DMS114 treated with DMSO at 0.1 percent for 48 hours (cell line): ENCODE results near the gene UBE2D1.
A peak's percentile ranks its signal among the peaks of the same experiment; 100 is the strongest.
"Not testable (repeated sequence)": the region's sequence is repeated elsewhere in the genome, so short reads cannot be mapped to it uniquely, and the experiment has no call there.

Experiments
- DNase-seq: peaks from one replicate; lab custom pipeline; 2025; ENCODE audit not compliant: unreplicated experiment; lab: John Stamatoyannopoulos, UW

UBE2D1 gene

DNA sequence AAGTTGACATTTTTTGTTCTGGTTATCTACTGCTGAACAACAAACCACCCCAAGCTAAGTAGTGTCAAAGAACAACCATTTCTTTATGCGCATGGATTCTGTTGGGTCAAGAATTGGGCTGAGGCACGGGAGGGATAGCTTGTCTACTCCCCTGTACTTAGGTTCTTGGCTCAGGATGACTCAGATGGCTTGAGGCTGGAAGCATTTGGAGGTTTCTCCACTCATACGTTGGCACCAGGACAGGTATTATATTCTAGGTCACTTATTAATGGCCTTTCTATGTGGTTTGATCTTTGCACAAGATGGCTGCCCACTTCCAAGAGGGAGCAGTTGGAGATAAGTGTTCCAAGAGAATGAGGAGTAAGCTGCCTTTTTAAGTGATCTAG lies 38.6 kb downstream of the UBE2D1 start:
- DNase-seq, result no peak

- no peak for DNase-seq
Measured at GRCh38 chr10:58382489-58382995, 47.7 kb downstream of the UBE2D1 start.

GRCh38 chr10:58384095-58384494 lies 49.3 kb downstream of the UBE2D1 start:
- no peak for DNase-seq

DNA sequence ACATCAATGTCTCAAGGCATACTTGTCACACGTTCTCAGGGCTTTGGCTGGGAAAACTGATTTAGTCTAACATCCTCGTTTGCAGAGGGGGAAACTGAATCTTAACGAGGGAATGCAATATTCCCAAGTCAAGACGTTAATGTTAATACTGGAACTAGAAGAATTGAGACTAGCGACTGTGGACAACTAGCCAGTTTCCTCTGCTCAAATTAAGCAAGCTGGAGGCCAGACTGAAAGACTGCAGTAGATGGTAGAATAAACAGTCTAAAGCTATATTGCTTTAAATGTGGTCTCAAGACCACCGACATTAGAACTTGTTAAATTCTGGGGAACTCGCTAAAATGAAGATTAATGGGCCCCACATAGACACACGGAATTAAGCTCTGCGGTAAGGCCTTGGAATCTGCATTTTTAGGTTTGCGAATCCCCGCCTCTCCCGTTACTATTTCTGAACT lies 49.8 kb downstream of the UBE2D1 start:
- no peak for DNase-seq

- peak; percentile 84 for DNase-seq
Measured at GRCh38 chr10:58384999-58385783, 50.4 kb downstream of the UBE2D1 start, which contains the start of gene TFAM. TSS of gene TFAM (plus strand) at chr10:58385410. CDS start at chr10:58385548, 138 bp downstream.

- DNase-seq, result no peak
Measured at GRCh38 chr10:58385784-58386112, 50.9 kb downstream of the UBE2D1 start.

- no peak for DNase-seq
Measured at GRCh38 chr10:58389024-58389423, 54.2 kb downstream of the UBE2D1 start.

DNA sequence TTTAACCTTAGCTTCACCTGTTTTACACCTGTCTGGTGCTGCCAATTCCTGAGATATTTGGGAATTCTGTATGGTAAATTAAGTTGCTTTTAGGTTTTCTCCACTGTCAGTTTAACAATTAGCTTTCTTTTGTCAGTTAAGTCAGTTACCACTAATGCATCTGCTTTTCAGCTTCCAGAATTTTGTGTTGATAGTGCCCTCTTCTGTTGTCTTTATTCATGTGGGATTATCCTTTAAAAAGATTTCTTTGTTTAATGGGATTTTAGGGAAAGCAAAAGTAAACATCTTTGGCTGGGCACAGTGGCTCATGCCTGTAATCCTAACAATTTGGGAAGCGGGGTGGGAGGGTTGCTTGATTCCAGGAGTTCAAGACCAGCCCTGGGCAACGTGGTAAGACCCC lies 58.5 kb downstream of the UBE2D1 start:
- no peak for DNase-seq

GRCh38 chr10:58394471-58394870 lies 59.7 kb downstream of the UBE2D1 start:
- DNase-seq, result no peak

GRCh38 chr10:58396057-58396456 lies 61.3 kb downstream of the UBE2D1 start:
- no peak for DNase-seq

GRCh38 chr10:58397830-58398229 lies 63.0 kb downstream of the UBE2D1 start:
- DNase-seq, result no peak

DNA sequence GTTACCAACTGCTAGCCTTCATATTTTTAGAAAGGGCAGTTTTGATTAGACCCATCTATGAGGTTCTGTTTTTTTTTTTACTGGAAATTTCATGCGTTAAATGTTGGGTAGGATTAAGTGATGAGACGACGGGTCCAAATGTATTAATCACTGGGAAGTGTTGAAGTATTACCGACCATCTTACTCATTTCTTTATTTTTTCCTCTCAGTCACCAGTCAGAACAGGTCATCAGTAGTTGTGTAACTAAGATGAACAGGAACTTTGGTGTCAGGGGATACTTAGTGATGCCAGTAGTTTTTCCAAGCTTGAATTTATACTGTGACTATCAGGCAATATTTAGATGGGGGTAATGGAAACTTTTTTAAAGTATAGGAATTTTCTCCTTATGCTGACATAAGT lies 64.6 kb downstream of the UBE2D1 start:
- no peak for DNase-seq

- no peak for DNase-seq
Measured at GRCh38 chr10:58400609-58401008, 65.8 kb downstream of the UBE2D1 start.

DNA sequence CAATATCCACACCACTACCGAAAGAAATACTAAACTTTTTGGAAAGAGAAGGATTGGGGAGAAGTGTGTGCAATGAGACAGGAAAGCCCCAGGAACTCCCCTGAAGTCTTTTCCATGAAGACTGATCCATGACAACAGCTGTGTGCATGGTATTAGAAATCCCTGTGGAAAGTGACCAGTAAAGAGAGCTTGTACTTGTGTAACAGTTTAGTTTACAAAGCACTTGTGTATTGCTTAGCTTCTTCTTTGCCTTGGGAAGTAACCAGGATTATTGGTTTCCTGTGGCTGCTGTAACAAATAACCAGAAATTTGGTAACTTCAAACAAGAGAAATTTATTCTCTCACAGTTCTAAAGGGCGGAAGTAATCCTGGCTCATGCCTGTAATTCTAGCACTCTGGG lies 69.2 kb downstream of the UBE2D1 start:
- DNase-seq, result no peak

DNA sequence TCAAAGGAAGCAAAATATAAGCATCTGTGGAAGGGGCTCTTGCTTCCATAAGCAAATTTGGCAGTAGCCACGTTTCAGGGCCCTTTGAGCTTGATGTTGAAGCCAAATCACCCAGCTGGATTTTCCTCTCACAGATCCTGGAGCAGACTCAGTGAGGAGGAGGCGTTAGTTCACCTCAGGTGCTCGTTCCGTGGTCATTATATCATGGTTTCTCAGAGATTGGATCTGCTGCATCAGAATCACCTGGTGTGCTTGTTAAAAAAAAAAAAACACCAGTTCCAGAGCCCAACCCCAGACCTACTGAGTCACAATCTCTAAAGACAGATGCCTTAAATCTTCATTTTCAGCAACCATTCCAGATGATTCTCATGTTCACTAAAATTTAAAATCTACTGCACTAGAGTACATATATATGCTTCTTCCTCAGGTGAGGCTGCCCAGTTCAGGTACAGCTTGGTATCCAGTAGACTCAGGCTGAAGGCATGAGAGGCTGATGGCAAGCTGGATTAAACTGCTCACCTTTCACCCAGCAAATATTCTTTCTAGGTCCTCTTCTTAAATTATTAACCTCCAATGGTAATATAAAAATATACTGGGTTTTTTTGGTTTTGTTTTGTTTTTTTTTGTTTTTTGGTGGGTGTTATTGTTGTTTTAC lies 75.3 kb downstream of the UBE2D1 start:
- no peak for DNase-seq

GRCh38 chr10:58412502-58412961 lies 77.7 kb downstream of the UBE2D1 start:
- DNase-seq, result no peak

GRCh38 chr10:58414270-58415041 lies 79.7 kb downstream of the UBE2D1 start:
- peak; percentile 42 for DNase-seq

DNA sequence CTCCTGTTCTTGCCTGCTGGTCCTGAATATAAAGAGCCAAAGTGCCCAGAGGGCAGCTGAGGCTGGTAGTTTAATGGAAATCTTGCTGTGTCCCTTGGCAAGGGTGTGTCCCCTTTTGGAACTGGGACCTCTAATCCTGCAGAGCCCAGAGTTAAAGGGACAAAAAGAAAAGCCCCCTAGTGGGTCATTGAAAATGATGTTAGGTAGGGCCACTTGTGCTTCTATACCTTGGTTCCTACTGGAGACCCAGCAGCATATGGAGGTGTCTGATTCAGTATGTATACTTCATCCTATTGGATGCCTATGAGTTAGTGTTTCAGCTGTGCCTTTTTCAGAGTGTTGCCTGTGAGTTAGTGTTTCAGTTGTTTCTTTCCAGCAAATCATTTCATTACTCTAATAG lies 81.0 kb downstream of the UBE2D1 start:
- DNase-seq, result no peak

- not testable (repeated sequence) for DNase-seq
Measured at GRCh38 chr10:58417902-58418301, 83.1 kb downstream of the UBE2D1 start.
